ENCODE measurements around the gene SLC10A6.

SLC10A6 gene

GRCh38 chr4:86846921-86847320, 2.3 kb downstream of the SLC10A6 start:
- no peak for DNase-seq

DNA sequence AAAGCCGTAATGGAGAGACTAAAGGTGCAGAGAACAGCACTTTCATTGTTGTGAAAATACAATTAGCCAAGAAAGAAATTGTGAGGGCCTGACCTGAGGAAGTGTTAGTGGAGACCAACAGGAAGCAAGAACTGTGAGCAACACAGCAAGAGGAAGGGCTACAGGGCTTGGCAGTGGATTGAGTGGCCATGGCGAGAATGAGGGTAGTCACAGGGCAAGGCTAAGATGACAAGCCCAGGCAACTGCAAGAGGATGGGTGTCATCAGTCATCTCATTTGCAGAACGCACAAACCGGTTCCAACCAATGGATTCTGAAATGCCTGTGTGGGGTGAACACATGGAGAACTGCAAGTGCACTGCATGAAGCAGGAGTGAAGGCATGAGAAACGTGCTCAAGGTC, 3.6 kb downstream of the SLC10A6 start:
- no peak for DNase-seq

- DNase-seq, result no peak
These were observed 7.9 kb downstream of the SLC10A6 start for GRCh38 chr4:86841309-86841708.

DNA sequence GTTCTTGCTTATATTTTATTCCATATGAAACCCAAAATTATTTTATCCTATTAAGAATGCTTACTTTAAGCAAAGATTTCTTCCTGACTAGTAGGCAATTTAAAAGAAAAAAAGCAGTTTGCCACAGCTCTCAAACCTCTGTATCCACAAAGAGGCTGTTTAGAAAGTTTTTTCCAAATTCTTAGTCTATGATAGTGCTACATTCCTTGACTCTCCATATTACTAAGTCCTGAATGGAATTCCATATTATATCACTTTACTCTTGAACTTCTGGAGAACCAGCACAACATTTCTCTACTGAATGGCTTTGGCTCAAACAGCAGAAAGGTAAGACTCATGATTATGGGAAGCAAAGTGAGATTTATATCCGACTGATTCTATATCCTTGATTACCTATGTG, 8.3 kb downstream of the SLC10A6 start:
- DNase-seq, result no peak

DNA sequence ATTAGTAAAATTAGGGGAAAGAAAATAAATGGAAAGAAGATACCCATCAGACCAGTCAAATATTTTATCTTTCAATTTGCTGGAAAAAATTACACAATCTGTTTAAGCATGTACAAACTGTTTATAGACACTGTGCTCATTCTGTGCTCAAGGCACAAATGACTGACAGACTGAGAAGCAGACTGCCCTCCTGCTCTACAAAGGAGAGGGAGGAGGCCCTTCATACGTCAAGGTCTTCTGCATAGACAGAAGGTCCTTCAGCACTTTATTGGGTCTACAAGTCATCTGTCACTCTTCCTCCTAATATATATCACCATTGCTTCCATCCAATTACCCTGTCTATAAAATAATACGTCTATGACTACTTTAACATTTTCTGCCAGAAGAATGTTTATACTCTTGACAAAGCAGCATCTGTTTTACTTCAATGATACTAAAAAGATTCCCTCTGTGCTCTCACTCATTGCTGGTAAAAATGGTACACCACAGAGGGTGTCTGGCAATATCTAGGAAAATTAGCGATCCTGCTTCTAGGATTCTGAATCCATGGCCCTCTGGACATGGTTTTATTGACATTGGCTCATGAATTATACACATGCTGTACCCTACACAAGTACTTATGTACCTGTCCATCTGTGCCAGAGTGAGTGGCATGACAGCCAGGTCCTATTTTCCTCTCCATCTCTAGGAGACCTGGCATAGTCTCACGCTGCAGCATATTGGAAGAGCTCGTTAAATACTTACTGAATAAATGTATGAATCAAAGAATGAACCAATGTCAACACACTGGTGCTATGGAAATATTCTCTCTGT, 11.3 kb downstream of the SLC10A6 start:
- no peak for DNase-seq

- DNase-seq, result no peak
These were observed 13.5 kb downstream of the SLC10A6 start for GRCh38 chr4:86835677-86836076.

GRCh38 chr4:86834901-86835300, 14.3 kb downstream of the SLC10A6 start:
- no peak for DNase-seq

DNA sequence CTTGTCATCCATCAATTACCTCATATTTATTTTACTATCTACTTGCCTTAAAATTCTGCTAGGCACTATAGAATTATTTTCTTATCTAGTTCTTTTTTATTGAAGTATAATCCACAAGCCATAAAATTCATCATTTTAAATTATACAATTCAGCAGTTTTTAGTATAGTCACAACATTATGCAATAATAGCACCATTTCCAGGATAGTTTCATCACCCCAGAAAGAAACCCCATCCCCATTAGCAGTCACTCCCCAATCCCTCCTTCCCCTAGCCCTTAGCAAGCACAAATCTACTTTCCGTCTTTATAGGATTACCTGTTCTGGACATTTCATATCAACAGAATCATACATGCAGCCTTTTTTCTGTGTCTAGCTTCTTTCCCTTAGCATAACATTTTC, 15.6 kb downstream of the SLC10A6 start:
- DNase-seq, result no peak

DNA sequence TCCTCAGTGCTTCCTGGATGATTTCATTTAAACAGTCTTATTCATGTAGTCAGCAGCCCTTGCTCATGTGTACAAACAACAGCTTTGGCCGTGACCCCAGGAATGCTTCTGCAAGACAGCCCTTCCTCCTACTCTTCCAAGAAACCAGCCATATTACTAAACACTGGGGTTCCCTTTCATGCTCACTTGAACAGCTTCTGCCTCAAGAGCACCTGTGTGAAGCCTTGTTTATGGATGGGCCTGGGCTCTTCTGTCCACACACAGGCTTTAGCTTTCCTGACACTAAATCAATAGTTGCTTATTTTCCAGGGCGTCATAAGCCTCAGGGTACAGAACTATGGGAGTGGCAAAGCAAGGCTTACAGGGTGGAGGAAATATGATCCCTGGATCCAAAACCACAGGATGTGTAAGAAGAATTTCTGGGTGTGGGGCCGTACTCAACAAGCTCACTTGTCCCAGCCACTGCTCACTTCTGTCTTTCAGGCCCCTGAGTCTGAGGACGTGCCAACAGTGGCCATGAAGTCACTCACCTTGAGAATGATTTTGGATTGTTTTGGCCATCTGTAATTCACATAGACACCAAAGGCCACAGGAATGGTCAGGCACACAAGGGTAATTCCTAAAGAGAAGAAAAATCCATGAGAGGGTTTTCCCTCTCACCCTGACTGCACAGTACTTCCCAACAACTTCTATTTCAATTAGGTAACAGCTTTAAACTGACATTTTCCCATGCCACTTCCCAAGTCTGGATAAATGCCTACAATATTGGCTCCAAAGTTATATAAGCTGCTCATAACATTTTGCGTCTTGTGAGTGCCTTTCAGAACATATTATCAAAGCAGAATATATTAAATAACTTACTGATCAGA, 17.7 kb downstream of the SLC10A6 start:
- DNase-seq, result no peak

DNA sequence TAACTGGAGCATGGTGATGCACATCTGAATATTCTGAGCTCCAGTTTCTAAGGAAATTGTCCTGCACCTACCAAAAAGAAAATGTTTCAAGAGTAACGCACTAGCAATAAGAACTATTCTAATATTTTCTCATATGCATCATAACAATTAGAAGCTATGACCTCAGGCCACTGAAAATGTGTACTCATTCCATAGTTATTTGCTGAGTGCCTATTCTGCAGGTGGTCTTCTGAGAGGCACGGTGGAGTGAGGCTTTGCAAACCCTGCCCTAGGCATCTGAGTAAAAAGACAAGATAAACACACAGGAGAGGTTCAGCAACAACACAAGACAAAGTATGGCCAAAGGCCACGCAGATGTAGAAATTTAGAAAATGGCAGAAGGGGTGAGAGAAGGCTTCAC, 23.7 kb downstream of the SLC10A6 start:
- DNase-seq, result no peak

- no peak for DNase-seq
These were observed 27.0 kb downstream of the SLC10A6 start for GRCh38 chr4:86822136-86822535.

GRCh38 chr4:86821151-86821550, 28.0 kb downstream of the SLC10A6 start:
- DNase-seq, result no peak

DNA sequence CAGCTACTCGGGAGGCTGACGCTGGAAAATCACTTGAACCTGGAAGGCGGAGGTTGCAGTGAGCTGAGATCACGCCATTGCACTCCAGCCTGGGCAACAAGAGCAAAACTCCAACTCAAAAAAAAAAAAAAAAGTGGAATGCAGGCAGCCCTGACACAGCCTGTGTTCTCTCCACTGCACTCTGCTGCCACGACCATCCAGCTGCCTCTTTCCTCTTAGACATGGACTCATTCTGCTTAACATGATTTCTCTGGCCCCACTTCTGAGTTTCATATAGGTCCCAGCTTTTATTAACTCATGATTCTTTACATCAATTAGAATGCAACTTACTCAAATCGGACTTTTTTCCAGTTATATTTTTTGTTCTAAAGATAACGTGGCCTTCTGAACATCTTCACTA, 29.6 kb downstream of the SLC10A6 start:
- DNase-seq, result no peak

DNA sequence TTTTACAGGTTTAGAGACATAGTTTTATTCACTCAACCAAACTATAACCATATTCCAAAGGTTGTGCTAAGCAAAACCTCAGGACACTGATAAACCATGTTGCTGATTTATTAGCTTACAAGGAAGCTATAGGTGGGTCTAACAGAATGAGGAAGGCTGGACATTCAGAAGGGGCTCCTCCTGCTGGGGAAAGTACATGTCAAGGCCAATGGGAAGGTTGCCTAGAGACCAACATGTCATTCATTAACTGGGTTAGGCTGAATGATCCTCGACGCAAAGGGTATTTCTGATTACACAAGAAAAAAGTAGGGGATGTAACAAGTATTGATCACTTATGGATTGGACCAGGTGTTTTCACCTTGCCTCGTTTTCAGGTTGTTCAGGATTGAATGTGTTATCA, 30.3 kb downstream of the SLC10A6 start:
- no peak for DNase-seq

DNA sequence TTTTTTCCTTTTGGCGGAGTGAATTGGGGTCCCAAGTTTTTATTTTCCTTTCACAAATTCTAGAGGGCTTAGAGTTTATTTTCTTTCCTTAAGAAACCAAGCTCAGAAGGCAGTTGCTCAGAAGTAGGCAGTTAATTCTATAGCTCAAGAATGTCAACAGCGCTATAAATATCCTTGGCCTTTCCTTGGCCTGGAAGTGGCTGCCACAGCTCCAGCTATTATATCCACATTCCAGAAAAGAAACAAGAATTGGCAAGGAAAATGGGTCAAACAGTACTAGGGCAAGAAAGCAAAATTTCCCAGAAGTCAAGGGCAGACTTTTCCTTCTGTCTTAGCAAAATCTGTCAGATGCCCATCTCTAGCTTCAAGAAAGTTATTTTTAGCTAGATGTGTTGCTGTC, 31.0 kb downstream of the SLC10A6 start:
- no peak for DNase-seq

GRCh38 chr4:86816501-86817273, 32.5 kb downstream of the SLC10A6 start:
- no peak for DNase-seq

GRCh38 chr4:86815653-86816052, 33.5 kb downstream of the SLC10A6 start:
- no peak for DNase-seq

- DNase-seq, result no peak
These were observed 38.3 kb downstream of the SLC10A6 start for GRCh38 chr4:86810847-86811246.

DNA sequence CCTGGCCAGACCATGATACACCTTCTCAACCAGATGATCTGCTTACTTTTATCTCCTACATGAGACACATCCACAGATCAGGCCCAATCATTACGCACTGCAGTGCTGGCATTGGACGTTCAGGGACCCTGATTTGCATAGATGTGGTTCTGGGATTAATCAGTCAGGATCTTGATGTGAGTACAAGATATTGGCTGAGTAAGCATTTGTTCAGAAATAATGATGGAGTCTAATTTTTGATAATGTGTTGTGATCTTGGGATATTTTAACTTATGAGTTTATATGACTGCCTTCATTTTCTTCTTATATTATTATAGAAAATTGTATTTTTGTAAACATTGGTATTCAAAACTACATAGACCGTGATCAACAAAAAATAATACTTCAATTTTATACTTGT, 39.4 kb downstream of the SLC10A6 start:
- no peak for DNase-seq

- no peak for DNase-seq
These were observed 58.1 kb downstream of the SLC10A6 start for GRCh38 chr4:86791126-86791525.

- no peak for DNase-seq
These were observed 60.4 kb downstream of the SLC10A6 start for GRCh38 chr4:86788826-86789225.

DNA sequence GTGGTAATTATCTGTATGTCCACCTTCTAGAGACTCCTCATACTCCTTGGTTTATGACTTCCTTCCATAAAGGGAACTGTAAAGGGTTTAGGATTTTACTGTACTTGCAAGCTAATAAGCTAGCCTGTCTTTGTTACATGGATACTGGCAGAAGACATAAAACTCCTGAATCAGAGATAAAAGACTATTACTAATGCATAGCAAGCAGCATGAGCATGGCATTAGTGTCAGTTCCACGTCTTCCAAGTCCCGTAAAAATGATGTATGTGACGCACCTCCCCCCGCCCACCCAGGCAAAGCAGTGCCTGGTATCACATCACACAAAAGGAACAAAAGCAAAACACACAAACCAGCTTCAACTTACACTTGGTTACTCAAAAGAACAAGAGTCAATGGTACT, 71.0 kb downstream of the SLC10A6 start:
- DNase-seq, result no peak

- no peak for DNase-seq
These were observed 74.1 kb downstream of the SLC10A6 start for GRCh38 chr4:86775061-86775460.
